Suprapubic skin (tissue), 3 donors: ENCODE data around the gene PNPLA2.

Experiments
- CTCF ChIP-seq, 2 donors: fragments of 200-600 bp in 1 of 2; fragments of 450-650 bp in 1 of 2; sonication (generic) in 1 of 2; IDR thresholded peaks; one replicate each; pipeline ENCODE4 v1.5.1; 2016 to 2019; ENCODE audit warnings: antibody characterized with exemption in 2 of 2, mild to moderate bottlenecking in 1 of 2, moderate library complexity in 1 of 2
- POLR2AphosphoS5 ChIP-seq, 3 donors: sonication (generic); formaldehyde crosslinking; IDR thresholded peaks; one replicate each; pipeline ENCODE4 v1.6.1; 2017; ENCODE audit warnings: antibody characterized with exemption in 3 of 3

- no peak for TF ChIP-seq POLR2AphosphoS5 (IDR thresholded peaks at IDR 0.05)
- peak; percentile 82 to 93 for TF ChIP-seq CTCF (IDR thresholded peaks at IDR 0.05)
Observed at GRCh38 chr11:798093-798713, 20.5 kb upstream of the PNPLA2 start, which contains the start of gene SLC25A22.
